ENCODE measurements around the gene EFHB.

The EFHB gene

DNA sequence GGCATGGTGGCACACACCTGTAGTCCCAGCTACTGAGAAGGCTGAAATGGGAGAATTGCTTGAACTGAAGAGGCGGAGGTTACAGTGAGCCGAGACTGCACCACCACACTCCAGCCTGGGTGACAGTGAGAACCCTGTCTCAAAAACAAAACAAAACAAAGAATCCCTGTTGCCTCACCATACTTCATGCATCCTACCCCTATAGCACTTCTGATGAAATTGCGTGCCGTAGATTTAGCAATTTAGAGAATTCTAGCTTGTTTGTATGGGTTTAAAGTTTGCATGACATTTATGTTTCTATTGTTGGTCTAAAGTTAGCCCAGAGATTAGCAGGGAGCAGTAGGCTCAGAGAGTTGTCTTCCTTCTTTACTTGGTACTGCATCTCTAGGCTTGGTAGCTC lies 20.7 kb upstream of the EFHB start:
- H3K27ac ChIP-seq (ENCODE audit: low read length), result no peak overlapping the region
- no peak for ATAC-seq (ENCODE audit: insufficient read depth, low read depth)

DNA sequence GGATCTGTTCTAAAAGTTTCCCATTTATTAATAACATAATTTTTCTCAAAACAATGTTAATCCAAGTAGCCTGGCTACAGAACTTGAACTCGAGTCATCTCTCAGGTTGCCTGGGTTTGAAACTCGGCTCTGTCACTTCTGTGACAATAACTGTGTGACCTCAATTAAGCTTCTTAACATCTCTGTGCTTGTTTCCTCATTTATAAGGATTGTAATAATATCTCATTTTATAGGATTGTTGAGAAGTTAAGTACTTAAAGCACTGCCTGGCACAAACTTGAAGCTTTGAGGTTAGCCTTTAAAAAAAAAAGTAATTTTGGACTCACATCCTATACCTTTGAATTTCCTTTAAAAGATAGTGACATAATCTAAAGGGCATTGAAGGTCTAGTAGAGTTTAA lies 16.3 kb upstream of the EFHB start:
- no peak overlapping the region for H3K9ac ChIP-seq (ENCODE audit: low read depth, low read length)
- H3K27ac ChIP-seq (ENCODE audit: low read length), result no peak overlapping the region
- ATAC-seq (ENCODE audit: insufficient read depth, low read depth) (no peak), DNase-seq (no peak)
- no peaks in the 10 kb centered on the region for H3K27me3 ChIP-seq (ENCODE audit: insufficient read depth, low read length, poor library complexity)
- peaks cover 52% of the 10 kb centered on the region for H3K36me3 ChIP-seq (ENCODE audit: insufficient read depth, low read length)
- H3K79me2 ChIP-seq (ENCODE audit: insufficient read depth, low read length), result peaks cover 86% of the 10 kb centered on the region
- no peak overlapping the region for H2AFZ ChIP-seq (ENCODE audit: low read depth, low read length)
- peaks cover 47% of the 10 kb centered on the region for H3K4me1 ChIP-seq (ENCODE audit: insufficient read depth, low read length)
- TF ChIP-seq, protein P1, sequence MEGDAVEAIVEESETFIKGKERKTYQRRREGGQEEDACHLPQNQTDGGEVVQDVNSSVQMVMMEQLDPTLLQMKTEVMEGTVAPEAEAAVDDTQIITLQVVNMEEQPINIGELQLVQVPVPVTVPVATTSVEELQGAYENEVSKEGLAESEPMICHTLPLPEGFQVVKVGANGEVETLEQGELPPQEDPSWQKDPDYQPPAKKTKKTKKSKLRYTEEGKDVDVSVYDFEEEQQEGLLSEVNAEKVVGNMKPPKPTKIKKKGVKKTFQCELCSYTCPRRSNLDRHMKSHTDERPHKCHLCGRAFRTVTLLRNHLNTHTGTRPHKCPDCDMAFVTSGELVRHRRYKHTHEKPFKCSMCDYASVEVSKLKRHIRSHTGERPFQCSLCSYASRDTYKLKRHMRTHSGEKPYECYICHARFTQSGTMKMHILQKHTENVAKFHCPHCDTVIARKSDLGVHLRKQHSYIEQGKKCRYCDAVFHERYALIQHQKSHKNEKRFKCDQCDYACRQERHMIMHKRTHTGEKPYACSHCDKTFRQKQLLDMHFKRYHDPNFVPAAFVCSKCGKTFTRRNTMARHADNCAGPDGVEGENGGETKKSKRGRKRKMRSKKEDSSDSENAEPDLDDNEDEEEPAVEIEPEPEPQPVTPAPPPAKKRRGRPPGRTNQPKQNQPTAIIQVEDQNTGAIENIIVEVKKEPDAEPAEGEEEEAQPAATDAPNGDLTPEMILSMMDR (IDR thresholded peaks at IDR 0.05; ENCODE audit: borderline replicate concordance, extremely low read depth, low read length, poor library complexity, severe bottlenecking), result no peak
- TF ChIP-seq EZH2 (IDR thresholded peaks at IDR 0.05; ENCODE audit: borderline replicate concordance, low read depth, low read length, severe bottlenecking), result no peak
- H3K9me3 ChIP-seq (ENCODE audit: insufficient read depth, low read length, severe bottlenecking), result no peaks in the 10 kb centered on the region
- H3K4me3 ChIP-seq (ENCODE audit: low read depth in 1 of 2, low read length in 2 of 2), result no peak overlapping the region
- H3K4me2 ChIP-seq (ENCODE audit: insufficient read depth, low read length), result no peak overlapping the region
- H4K20me1 ChIP-seq (ENCODE audit: insufficient read depth, low read length), result peaks cover 44% of the 10 kb centered on the region

More for the DNA sequence above, 20.7 kb upstream of the EFHB start:
- H3K4me3 ChIP-seq (ENCODE audit: low read depth in 1 of 2, low read length in 2 of 2), result no peak overlapping the region
- no peak overlapping the region for H2AFZ ChIP-seq (ENCODE audit: low read depth, low read length)
- peaks cover 44% of the 10 kb centered on the region for H4K20me1 ChIP-seq (ENCODE audit: insufficient read depth, low read length)
- TF ChIP-seq, protein P1 (IDR thresholded peaks at IDR 0.05; ENCODE audit: borderline replicate concordance, extremely low read depth, low read length, poor library complexity, severe bottlenecking), result no peak
- TF ChIP-seq EZH2 (IDR thresholded peaks at IDR 0.05; ENCODE audit: borderline replicate concordance, low read depth, low read length, severe bottlenecking), result no peak
- no peak overlapping the region for H3K9ac ChIP-seq (ENCODE audit: low read depth, low read length)
- H3K4me2 ChIP-seq (ENCODE audit: insufficient read depth, low read length), result no peak overlapping the region
- H3K79me2 ChIP-seq (ENCODE audit: insufficient read depth, low read length), result peaks cover 97% of the 10 kb centered on the region
- H3K9me3 ChIP-seq (ENCODE audit: insufficient read depth, low read length, severe bottlenecking), result no peaks in the 10 kb centered on the region
- DNase-seq, result no peak
- peaks cover 70% of the 10 kb centered on the region for H3K36me3 ChIP-seq (ENCODE audit: insufficient read depth, low read length)
- no peaks in the 10 kb centered on the region for H3K27me3 ChIP-seq (ENCODE audit: insufficient read depth, low read length, poor library complexity)
- H3K4me1 ChIP-seq (ENCODE audit: insufficient read depth, low read length), result peaks cover 16% of the 10 kb centered on the region

DNA sequence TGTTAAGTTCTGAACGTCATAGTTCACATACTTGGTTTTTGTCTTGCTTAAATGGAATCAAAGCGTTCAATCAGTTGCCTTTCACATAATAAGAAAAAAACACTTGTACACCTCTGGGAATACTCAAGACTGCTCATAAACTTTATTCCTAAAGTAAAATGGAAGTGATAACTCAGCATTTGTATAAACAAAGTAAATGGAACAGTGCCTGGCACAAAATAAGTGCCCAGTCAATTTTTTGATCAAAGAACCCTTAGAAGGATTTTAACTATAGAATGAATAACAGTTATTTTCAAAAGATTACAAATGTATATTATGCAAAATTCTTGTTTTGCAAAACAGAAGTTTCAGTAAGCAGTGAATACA lies 14.2 kb upstream of the EFHB start:
- ATAC-seq (ENCODE audit: insufficient read depth, low read depth) (no peak), DNase-seq (no peak)
- Histone ChIP-seq H2AFZ (ENCODE audit: low read depth, low read length) (peak overlapping the region; percentile 81), H3K4me1 (ENCODE audit: insufficient read depth, low read length) (peaks cover 48% of the 10 kb centered on the region), H3K79me2 (ENCODE audit: insufficient read depth, low read length) (peaks cover 65% of the 10 kb centered on the region), H3K9me3 (ENCODE audit: insufficient read depth, low read length, severe bottlenecking) (no peaks in the 10 kb centered on the region), H3K27ac (ENCODE audit: low read length) (peak overlapping the region; percentile 82), H3K4me3 (ENCODE audit: low read depth in 1 of 2, low read length in 2 of 2) (peak overlapping the region; percentile 90 to 99), H3K36me3 (ENCODE audit: insufficient read depth, low read length) (peaks cover 32% of the 10 kb centered on the region), H3K4me2 (ENCODE audit: insufficient read depth, low read length) (peak overlapping the region; percentile 83), H3K9ac (ENCODE audit: low read depth, low read length) (peak overlapping the region; percentile 86), H4K20me1 (ENCODE audit: insufficient read depth, low read length) (peaks cover 28% of the 10 kb centered on the region; the same call in 1 of the 2 replicates), H3K27me3 (ENCODE audit: insufficient read depth, low read length, poor library complexity) (no peaks in the 10 kb centered on the region)
- TF ChIP-seq, protein P1 (IDR thresholded peaks at IDR 0.05; ENCODE audit: borderline replicate concordance, extremely low read depth, low read length, poor library complexity, severe bottlenecking), result no peak
- TF ChIP-seq EZH2 (IDR thresholded peaks at IDR 0.05; ENCODE audit: borderline replicate concordance, low read depth, low read length, severe bottlenecking), result no peak
